NCI-H1930 (cell line): ENCODE measurements around the gene TLX3.

Source experiments
- DNase-seq, 2 experiments: peaks; one replicate each; lab custom pipeline; 2025; lab: John Stamatoyannopoulos, UW

TLX3 gene

GRCh38 chr5:171306166-171306565 is 2.9 kb upstream of the TLX3 start:
- no peak for DNase-seq

GRCh38 chr5:171306781-171307591 is 2.1 kb upstream of the TLX3 start:
- no peak for DNase-seq

GRCh38 chr5:171307789-171308452 is 1.1 kb upstream of the TLX3 start:
- DNase-seq: no peak

- DNase-seq: no peak
These were observed 496 bp downstream of the TLX3 start for GRCh38 chr5:171309276-171310211.

GRCh38 chr5:171310212-171310818 is 1.3 kb downstream of the TLX3 start:
- DNase-seq: no peak

GRCh38 chr5:171310819-171311321 is 1.8 kb downstream of the TLX3 start:
- no peak for DNase-seq

- DNase-seq: no peak
These were observed 2.5 kb downstream of the TLX3 start for GRCh38 chr5:171311322-171312077.

GRCh38 chr5:171312129-171312974 is 3.3 kb downstream of the TLX3 start:
- no peak for DNase-seq

GRCh38 chr5:171313481-171314206 is 4.6 kb downstream of the TLX3 start:
- DNase-seq: no peak

- no peak for DNase-seq
These were observed 5.8 kb downstream of the TLX3 start for GRCh38 chr5:171314728-171315385.

GRCh38 chr5:171315386-171315891 is 6.4 kb downstream of the TLX3 start:
- no peak for DNase-seq

GRCh38 chr5:171315925-171316257 is 6.8 kb downstream of the TLX3 start:
- no peak for DNase-seq

GRCh38 chr5:171316258-171317121 is 7.4 kb downstream of the TLX3 start:
- DNase-seq: no peak

- DNase-seq: no peak
These were observed 8.2 kb downstream of the TLX3 start for GRCh38 chr5:171317230-171317629.

GRCh38 chr5:171318026-171318425 is 9.0 kb downstream of the TLX3 start:
- no peak for DNase-seq

GRCh38 chr5:171321447-171321846 is 12.4 kb downstream of the TLX3 start:
- DNase-seq: no peak

- no peak for DNase-seq
These were observed 13.5 kb downstream of the TLX3 start for GRCh38 chr5:171322527-171322926.

GRCh38 chr5:171323007-171323406 is 14.0 kb downstream of the TLX3 start:
- DNase-seq: no peak
